GM12892 (cell line): ENCODE data around the gene NUCB1.
"Not testable (repeated sequence)": the region's sequence is repeated elsewhere in the genome, so short reads cannot be mapped to it uniquely, and the experiment has no call there.

Experiments used
- POLR2A ChIP-seq: IDR thresholded peaks from 2 replicates; pipeline ENCODE4 v1.6.1; 2011; ENCODE audit warnings: low read depth, low read length, control low read depth
- POLR2AphosphoS5 ChIP-seq: IDR thresholded peaks from 2 replicates; pipeline ENCODE4 v1.6.1; 2011; ENCODE audit warnings: low read depth, low read length, control low read depth
- TAF1 ChIP-seq: IDR thresholded peaks from 2 replicates; pipeline ENCODE4 v1.6.1; 2011; ENCODE audit warnings: low read depth, mild to moderate bottlenecking, control low read depth, low read length, borderline replicate concordance

DNA sequence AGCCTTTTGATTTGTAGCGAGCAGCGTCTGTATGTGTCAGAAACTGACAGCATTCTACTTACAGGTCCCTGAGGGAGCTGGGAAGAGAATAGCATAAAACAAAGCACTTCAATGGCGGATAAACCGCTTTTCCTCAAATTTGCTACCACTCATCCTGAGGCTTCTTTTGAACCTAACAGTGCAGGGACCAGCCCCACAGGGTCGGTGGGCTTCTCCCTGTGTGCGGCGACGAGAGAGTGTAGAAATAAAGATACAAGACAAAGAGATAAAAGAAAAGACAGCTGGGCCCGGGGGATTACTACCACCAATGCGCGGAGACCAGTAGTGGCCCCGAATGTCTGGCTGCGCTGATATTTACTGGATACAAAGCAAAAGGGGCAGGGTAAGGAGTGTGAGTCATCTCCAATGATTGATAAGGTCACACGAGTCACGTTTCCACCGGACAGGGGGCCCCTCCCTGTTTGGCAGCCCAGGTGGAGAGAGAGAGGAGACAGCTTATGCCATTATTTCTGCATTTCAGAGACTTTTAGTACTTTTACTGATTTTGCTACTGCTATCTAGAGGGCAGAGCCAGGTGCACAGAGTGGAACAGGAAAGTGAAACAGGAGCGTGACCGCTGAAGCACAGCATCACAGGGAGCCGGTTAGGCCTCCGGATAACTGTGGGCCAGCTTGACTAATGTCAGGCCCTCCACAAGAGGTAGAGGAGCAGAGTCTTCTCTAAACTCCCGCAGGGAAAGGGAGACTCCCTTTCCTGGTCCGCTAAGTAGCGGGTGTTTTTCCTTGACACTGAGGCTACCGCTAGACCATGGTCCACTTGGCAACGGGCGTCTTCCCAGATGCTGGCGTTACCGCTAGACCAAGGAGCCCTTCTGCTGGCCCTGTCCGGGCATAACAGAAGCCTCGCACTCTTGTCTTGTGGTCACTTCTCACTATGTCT is 23.8 kb upstream of the NUCB1 start:
- TF ChIP-seq POLR2A (peak; percentile 65; the same call in 1 of the 2 replicates), POLR2AphosphoS5 (0 out of 2 replicates have a peak, but pooled peaks have one; percentile 37)
- not testable (repeated sequence) for TF ChIP-seq TAF1
